ENCODE measurements around the gene MORN2. TPM values are rescaled to one million over a fixed set of nuclear protein-coding genes. Genes with fewer than 3 reads are reported as not detected.

The MORN2 gene
- total RNA-seq, 1 donor from 2014 or later: 21.4 TPM

Other genes starting within 250 kb of the MORN2 start
- gene GALM, start 209.9 kb upstream of the MORN2 start, total RNA-seq: 15.6 TPM
- 49.7 TPM for gene SRSF7, start 124.6 kb upstream of the MORN2 start, total RNA-seq
- 6.1 TPM for gene GEMIN6, start 97.8 kb upstream of the MORN2 start, total RNA-seq
- 7.8 TPM for gene DHX57, start within 50 bp of the MORN2 start, total RNA-seq
- gene ARHGEF33, start 13.9 kb downstream of the MORN2 start, total RNA-seq: 0.62 TPM
- gene SOS1, start 245.1 kb downstream of the MORN2 start, total RNA-seq: 23.8 TPM

Data from Right ventricle myocardium inferior (tissue), 1 donor.